Measurements from ENCODE around the gene IRAK2.
A peak's percentile ranks its signal among the peaks of the same experiment; 100 is the strongest.
"Not testable (repeated sequence)": the region's sequence is repeated elsewhere in the genome, so short reads cannot be mapped to it uniquely, and the experiment has no call there.

Gene IRAK2

DNA sequence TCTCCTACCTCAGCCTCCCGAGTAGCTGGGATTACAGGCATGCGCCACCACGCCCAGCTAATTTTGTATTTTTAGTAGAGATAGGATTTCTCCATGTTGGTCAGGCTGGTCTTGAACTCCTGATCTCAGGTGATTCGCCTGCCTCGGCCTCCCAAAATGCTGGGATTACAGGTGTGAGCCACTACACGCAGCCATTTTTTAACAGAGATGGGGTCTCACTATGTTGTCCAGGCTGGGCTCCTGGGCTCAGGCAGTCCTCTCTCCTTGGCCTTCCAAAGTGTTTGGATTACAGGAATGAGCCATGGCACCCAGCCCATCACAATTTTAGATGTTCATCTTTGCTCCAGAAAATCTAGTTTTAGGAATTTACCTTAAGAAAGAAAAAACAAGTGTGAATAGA lies 6.2 kb upstream of the IRAK2 start:
- not testable (repeated sequence) for DNase-seq (ENCODE audit: low spot score); FAIRE-seq

DNA sequence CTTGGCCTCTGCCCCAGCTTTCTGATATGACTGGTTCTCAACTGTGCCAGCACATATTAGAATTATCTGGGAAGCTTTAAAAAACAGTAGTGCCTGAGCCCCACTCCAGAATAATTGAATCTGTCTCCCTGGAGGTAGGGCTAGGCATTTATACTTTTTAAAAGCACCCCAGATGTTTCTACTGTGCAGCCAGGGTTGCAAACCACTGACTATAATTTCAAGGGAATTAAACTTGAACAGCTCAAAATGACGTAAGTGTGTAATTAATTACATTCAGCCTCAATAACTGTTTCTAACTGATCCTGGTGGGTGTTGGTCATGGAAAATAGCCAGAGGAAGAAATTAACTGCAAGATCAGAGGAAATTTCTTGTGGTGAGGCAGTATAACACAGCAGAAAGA lies 4.4 kb upstream of the IRAK2 start:
- no peak for FAIRE-seq

GRCh38 chr3:10160925-10161324 lies 3.8 kb upstream of the IRAK2 start:
- FAIRE-seq (no peak), DNase-seq (ENCODE audit: low spot score) (no peak)

More for the DNA sequence above, 4.4 kb upstream of the IRAK2 start:
- DNase-seq (ENCODE audit: low spot score): no peak

DNA sequence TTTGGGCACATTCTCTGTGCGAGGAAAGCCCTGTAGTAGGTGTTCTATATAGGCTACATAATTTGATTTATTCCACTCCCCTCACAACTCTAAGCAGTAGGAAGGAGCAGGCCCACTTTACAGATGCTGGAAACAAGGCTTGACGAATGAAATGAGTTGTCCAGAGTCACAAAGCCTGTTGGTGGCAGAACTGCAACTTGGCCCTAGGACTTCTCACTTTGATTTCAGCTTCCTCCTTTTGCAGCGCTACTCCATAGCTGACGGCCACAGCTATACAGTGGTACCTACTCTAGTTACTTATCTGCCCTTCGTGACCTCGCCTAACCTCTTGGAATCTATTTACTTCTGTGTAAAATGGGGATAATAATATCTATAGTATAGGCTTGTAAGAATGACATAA lies 2.5 kb upstream of the IRAK2 start:
- FAIRE-seq: no peak
- no peak for DNase-seq (ENCODE audit: low spot score)

DNA sequence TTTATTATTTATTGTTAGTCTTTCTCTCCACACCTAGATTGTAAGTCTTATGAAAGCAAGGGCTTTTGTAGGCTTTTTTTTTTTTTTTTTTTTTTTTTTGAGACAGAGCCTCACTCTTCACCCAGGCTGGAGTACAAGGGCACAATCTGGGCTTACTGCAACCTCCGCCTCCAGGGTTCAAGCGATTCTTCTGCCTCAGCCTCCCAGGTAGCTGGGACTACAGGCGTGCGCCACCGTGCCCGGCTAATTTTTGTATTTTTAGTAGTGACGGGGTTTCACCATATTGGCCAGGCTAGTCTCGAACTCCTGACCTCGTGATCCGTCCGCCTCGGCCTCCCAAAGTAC lies 546 bp upstream of the IRAK2 start:
- DNase-seq (ENCODE audit: low spot score); FAIRE-seq: not testable (repeated sequence)

- DNase-seq (ENCODE audit: low spot score) (no peak), FAIRE-seq (no peak)
Measured at GRCh38 chr3:10166213-10166604, 1.5 kb downstream of the IRAK2 start.

GRCh38 chr3:10169000-10169496 lies 4.3 kb downstream of the IRAK2 start:
- FAIRE-seq: no peak
- no peak for DNase-seq (ENCODE audit: low spot score)

- no peak for FAIRE-seq
- DNase-seq (ENCODE audit: low spot score): no peak
Measured at GRCh38 chr3:10170915-10171478, 6.3 kb downstream of the IRAK2 start.

DNA sequence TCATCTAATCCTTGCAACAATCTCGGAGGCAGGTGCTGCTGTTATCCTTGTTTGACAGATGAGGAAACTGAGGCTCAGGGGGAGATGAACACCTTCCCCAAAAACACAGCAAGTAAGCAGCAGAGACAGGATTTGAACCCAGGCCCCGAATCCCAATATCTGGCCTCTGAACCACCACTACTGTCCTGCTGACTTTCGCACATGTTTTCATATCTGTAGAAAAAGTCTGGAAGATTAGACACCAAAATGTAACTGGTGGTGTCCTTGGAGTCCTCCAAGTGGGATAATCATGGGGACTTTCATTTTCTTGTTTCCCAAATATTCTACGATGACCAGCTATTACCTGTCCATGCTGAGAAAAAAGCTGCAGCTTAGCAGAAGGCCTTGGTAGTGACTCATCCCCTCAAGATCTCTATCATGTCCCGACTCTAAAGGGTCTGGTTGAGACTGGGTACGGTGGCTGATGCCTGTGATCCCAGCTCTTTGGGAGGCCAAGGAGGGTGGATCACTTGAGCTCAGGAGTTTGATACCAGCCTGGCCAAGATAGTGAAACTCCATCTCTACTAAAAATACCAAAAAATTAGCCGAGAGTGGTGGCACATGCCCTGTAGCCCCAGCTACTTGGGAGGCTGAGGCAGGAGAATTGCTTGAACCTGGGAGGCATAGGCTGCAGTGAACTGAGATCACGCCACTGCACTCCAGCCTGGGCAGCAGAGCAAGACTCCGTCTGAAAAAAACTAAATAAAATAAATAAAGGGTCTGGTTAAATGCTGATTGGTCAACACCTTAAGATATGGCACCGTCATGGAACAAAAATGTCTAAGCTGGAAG lies 8.6 kb downstream of the IRAK2 start:
- FAIRE-seq (no peak), DNase-seq (ENCODE audit: low spot score) (peak; percentile 41)

GRCh38 chr3:10173926-10174435 lies 9.3 kb downstream of the IRAK2 start:
- peak; percentile 71 for DNase-seq (ENCODE audit: low spot score)
- no peak for FAIRE-seq

- FAIRE-seq: not testable (repeated sequence)
Measured at GRCh38 chr3:10175334-10175733, 10.6 kb downstream of the IRAK2 start.

GRCh38 chr3:10176150-10176549 lies 11.4 kb downstream of the IRAK2 start:
- not testable (repeated sequence) for DNase-seq (ENCODE audit: low spot score); FAIRE-seq

More at GRCh38 chr3:10175334-10175733, 10.6 kb downstream of the IRAK2 start:
- not testable (repeated sequence) for DNase-seq (ENCODE audit: low spot score)

- FAIRE-seq (no peak), DNase-seq (ENCODE audit: low spot score) (no peak)
Measured at GRCh38 chr3:10177737-10178136, 13.0 kb downstream of the IRAK2 start.

- no peak for DNase-seq (ENCODE audit: low spot score)
- FAIRE-seq: no peak
Measured at GRCh38 chr3:10178892-10179291, 14.2 kb downstream of the IRAK2 start.

GRCh38 chr3:10180289-10180688 lies 15.6 kb downstream of the IRAK2 start:
- FAIRE-seq: no peak
- DNase-seq (ENCODE audit: low spot score): no peak

GRCh38 chr3:10180738-10181295 lies 16.1 kb downstream of the IRAK2 start:
- DNase-seq (ENCODE audit: low spot score): no peak
- no peak for FAIRE-seq

- no peak for DNase-seq (ENCODE audit: low spot score)
- no peak for FAIRE-seq
Measured at GRCh38 chr3:10182950-10183349, 18.2 kb downstream of the IRAK2 start.

GRCh38 chr3:10184250-10184649 lies 19.5 kb downstream of the IRAK2 start:
- FAIRE-seq (no peak), DNase-seq (ENCODE audit: low spot score) (no peak)

- DNase-seq (ENCODE audit: low spot score) (no peak), FAIRE-seq (no peak)
Measured at GRCh38 chr3:10185804-10186762, 21.4 kb downstream of the IRAK2 start.

GRCh38 chr3:10187290-10187876 lies 22.7 kb downstream of the IRAK2 start:
- no peak for FAIRE-seq
- no peak for DNase-seq (ENCODE audit: low spot score)

DNA sequence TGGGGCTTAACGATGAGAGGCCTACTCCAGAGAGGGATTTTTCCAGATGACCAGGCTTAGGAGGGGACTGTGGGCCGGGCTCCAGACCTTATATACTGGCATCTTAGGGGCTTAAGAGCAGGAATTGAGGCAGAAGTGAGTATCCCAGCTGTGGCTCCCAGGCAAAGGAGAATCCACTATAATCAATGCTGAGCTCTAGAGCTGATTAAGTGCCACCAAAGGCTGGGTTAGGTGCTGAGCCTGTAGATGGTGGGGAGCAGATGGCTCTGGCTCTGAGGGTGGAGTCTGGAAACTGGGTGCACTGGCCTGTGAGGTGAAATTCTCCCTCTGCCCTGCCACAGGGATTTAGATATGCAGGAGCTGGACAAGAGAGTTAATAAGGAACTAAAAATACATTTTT lies 23.2 kb downstream of the IRAK2 start:
- no peak for FAIRE-seq

More for the DNA sequence above, 23.2 kb downstream of the IRAK2 start:
- DNase-seq (ENCODE audit: low spot score): no peak
